GM12891 (cell line): ENCODE data around the gene RHBDD1.

Source experiments
- DNase-seq: peaks from one replicate; pipeline ENCODE4 v3.0.0; 2011; ENCODE audit warnings: low spot score; ENCODE audit not compliant: insufficient read length
- FAIRE-seq: peaks from 2 replicates; lab custom pipeline; 2011; peaks lifted over from hg19 to GRCh38; lab: Jason Lieb, UNC
- PAX5 ChIP-seq: IDR thresholded peaks from 2 replicates; pipeline ENCODE4 v1.6.1; 2011; ENCODE audit warnings: low read length, moderate library complexity, mild to moderate bottlenecking; ENCODE audit not compliant: insufficient read depth, severe bottlenecking
- POLR2A ChIP-seq: IDR thresholded peaks from 2 replicates; pipeline ENCODE4 v1.6.1; 2011; ENCODE audit warnings: low read depth, low read length, control low read depth
- POLR2AphosphoS5 ChIP-seq: IDR thresholded peaks from 2 replicates; pipeline ENCODE4 v1.6.1; 2011; ENCODE audit warnings: low read depth, low read length, control low read depth
- POU2F2 ChIP-seq: IDR thresholded peaks from 2 replicates; pipeline ENCODE4 v1.6.1; 2011; ENCODE audit warnings: low read depth, mild to moderate bottlenecking, control low read depth, low read length, moderate library complexity
- SPI1 ChIP-seq: IDR thresholded peaks from 2 replicates; pipeline ENCODE4 v1.6.1; 2011; ENCODE audit warnings: low read depth, low read length, control low read depth
- TAF1 ChIP-seq: IDR thresholded peaks from 2 replicates; pipeline ENCODE4 v1.6.1; 2011; ENCODE audit warnings: low read depth, low read length, control low read depth

RHBDD1 gene

GRCh38 chr2:226799211-226799975 is 36.5 kb upstream of the RHBDD1 start, which contains the start of gene IRS1:
Gene IRS1, minus strand, starts transcription at chr2:226799820. Its CDS starts 1,082 bp downstream, at chr2:226798738.
- DNase-seq (peak; percentile 50), FAIRE-seq (peak; percentile 73)
- TF ChIP-seq SPI1: no peak
- TF ChIP-seq POLR2A: no peak
- no peak for TF ChIP-seq POLR2AphosphoS5
- TF ChIP-seq POU2F2: no peak
- TF ChIP-seq TAF1: no peak
- TF ChIP-seq PAX5: no peak

- DNase-seq: no peak
- TF ChIP-seq POLR2A: no peak
- no peak for TF ChIP-seq POLR2AphosphoS5
- no peak for TF ChIP-seq TAF1
- no peak for TF ChIP-seq SPI1
- TF ChIP-seq PAX5: no peak
- peak; percentile 40 for FAIRE-seq
These were observed 35.6 kb upstream of the RHBDD1 start for GRCh38 chr2:226799976-226800940.

DNA sequence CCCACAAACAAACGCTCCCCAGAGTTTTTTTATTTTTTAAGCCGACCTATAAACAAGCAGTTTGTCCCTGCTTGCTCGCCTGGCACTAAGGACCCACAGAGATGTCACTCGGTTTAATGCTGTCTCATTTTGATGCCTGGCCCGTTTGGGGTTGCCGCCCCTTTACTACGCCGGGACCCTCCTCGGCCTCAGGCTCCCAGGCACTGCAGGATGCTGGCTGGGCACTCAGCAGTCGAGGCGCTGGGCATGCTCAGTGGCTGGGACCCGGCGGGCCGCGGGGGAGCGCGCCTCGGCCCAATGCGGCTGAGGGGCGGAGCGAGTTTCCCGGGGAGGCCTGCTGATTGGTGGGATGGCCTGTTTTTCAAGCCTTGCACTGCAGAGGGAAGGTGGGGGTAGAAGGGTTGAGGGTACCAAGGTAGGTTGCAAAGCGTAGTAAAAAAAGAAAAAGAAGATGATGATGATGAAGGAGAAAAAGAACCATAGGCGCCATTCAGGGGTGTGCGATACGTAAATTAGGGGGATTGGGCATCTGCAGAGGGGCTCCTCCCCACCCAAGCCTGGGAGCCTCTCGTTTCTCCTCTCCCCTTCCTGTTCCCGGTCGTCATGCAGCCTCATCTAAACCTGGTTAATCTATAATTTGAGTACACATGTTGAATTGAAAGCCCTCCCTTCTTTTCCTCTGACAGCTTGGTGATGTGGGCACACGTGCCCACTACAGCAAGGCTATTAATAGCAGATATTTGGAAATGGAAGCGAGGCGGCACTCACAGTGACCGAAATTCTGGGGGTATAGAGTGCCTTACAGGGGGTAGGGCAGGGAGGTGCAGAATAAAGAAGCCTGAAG is 34.7 kb upstream of the RHBDD1 start:
- TF ChIP-seq POLR2AphosphoS5 (no peak), PAX5 (no peak), POLR2A (no peak), TAF1 (no peak), POU2F2 (no peak), SPI1 (no peak)
- FAIRE-seq: peak; percentile 97
- peak; percentile 70 for DNase-seq

- no peak for DNase-seq
- FAIRE-seq: peak; percentile 92
- TF ChIP-seq POLR2AphosphoS5 (no peak), SPI1 (no peak), TAF1 (no peak), POLR2A (no peak), POU2F2 (no peak), PAX5 (no peak)
These were observed 33.3 kb upstream of the RHBDD1 start for GRCh38 chr2:226802573-226802972.

DNA sequence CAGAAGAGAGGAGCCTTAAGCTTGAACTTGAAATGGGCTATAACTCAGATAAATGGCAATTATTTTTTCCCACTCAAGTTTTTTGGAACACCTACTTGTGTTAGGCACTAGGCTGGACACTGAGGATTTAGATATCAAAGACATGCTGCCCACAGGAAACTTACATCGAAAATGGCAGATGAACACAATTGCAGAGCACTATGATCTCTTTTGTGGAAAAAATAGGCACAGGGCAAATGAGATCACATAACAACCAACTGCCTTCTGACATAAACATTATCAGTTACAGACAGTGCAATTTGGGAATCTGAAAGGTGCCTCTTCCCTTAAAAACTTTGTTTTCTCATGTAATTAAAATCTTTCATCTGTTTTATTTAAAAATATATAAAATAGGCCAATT is 32.4 kb upstream of the RHBDD1 start:
- DNase-seq (no peak), FAIRE-seq (no peak)
- TF ChIP-seq POLR2A: no peak

- TF ChIP-seq POLR2A (no peak), POU2F2 (no peak), SPI1 (no peak), POLR2AphosphoS5 (no peak), TAF1 (no peak), PAX5 (no peak)
- FAIRE-seq (peak; percentile 43), DNase-seq (no peak)
These were observed 22.6 kb upstream of the RHBDD1 start for GRCh38 chr2:226813148-226813701.

GRCh38 chr2:226818930-226819329 is 16.9 kb upstream of the RHBDD1 start:
- FAIRE-seq (no peak), DNase-seq (no peak)
- no peak for TF ChIP-seq SPI1

- DNase-seq: no peak
- TF ChIP-seq TAF1 (no peak), PAX5 (no peak), POLR2A (no peak), POU2F2 (no peak), POLR2AphosphoS5 (no peak), SPI1 (no peak)
- FAIRE-seq: no peak
These were observed 10.8 kb upstream of the RHBDD1 start for GRCh38 chr2:226825056-226825455.

GRCh38 chr2:226828191-226828590 is 7.7 kb upstream of the RHBDD1 start:
- TF ChIP-seq POU2F2 (no peak), POLR2A (no peak), TAF1 (no peak), PAX5 (no peak), POLR2AphosphoS5 (no peak), SPI1 (no peak)
- no peak for DNase-seq
- no peak for FAIRE-seq
